Measurements from ENCODE around the gene C14orf119. TPM values are rescaled to one million over a fixed set of nuclear protein-coding genes. Genes with fewer than 3 reads are reported as not detected.

C14orf119 gene
- total RNA-seq, 1 experiment from 2014 or later: 39.6 TPM

DNA sequence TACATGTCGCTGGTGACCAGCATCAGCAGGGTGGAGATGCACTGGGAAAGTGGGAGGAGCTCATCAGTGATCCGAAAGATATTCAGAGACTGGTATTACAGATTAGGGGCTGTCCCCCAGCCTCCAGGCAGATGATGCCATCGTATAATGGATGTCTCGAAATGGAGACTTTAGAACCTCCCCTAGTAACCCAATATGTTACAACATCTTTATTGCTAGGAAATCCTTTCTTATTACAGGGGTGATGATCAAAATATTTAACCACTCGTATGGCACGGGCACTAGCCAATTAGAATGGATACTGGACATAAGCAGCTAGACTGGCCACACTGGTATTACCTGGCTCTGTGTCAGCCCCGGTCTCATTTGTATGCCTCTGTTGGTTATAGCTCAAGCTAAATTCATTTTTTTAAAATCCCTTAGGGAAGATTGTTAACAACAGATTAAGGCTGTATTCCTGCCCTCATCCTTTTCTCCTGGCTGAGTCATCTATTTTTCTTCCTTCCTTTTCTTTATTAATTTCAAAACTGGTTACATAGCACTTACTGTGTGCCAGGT is 34.5 kb downstream of the C14orf119 start:
- POLR2A ChIA-PET: no interaction called here
- H3K27me3 ChIP-seq (ENCODE audit: control insufficient read depth, insufficient read depth, low read length): no peaks in the 10 kb centered on the region; the same call in 1 of the 2 replicates
- no peaks in the 10 kb centered on the region for H3K4me1 ChIP-seq (ENCODE audit: control insufficient read depth, insufficient read depth, low read length)
- intact Hi-C loops (cut with micrococcal nuclease; ENCODE audit: unreplicated experiment): no loop called here
- CTCF ChIA-PET: no interaction called here
- no peaks in the 10 kb centered on the region for H3K36me3 ChIP-seq (ENCODE audit: control insufficient read depth, insufficient read depth, low read length)
- ATAC-seq: no peak
- BruUV-seq (replicated peaks): no TSS peak
- no peak overlapping the region for H3K27ac ChIP-seq (ENCODE audit: low read length)
- H3K9me3 ChIP-seq (ENCODE audit: control insufficient read depth, insufficient read depth, low read depth, low read length): no peaks in the 10 kb centered on the region
- H3K4me3 ChIP-seq (ENCODE audit: low read depth in 2 of 2, low read length in 2 of 2): no peak overlapping the region
- in situ Hi-C loops (cut with HindIII; ENCODE audit: low pct_unique_long_range_greater_than_20kb, low sequenced_read_pairs): no loop called here
- TF ChIP-seq, protein P1, sequence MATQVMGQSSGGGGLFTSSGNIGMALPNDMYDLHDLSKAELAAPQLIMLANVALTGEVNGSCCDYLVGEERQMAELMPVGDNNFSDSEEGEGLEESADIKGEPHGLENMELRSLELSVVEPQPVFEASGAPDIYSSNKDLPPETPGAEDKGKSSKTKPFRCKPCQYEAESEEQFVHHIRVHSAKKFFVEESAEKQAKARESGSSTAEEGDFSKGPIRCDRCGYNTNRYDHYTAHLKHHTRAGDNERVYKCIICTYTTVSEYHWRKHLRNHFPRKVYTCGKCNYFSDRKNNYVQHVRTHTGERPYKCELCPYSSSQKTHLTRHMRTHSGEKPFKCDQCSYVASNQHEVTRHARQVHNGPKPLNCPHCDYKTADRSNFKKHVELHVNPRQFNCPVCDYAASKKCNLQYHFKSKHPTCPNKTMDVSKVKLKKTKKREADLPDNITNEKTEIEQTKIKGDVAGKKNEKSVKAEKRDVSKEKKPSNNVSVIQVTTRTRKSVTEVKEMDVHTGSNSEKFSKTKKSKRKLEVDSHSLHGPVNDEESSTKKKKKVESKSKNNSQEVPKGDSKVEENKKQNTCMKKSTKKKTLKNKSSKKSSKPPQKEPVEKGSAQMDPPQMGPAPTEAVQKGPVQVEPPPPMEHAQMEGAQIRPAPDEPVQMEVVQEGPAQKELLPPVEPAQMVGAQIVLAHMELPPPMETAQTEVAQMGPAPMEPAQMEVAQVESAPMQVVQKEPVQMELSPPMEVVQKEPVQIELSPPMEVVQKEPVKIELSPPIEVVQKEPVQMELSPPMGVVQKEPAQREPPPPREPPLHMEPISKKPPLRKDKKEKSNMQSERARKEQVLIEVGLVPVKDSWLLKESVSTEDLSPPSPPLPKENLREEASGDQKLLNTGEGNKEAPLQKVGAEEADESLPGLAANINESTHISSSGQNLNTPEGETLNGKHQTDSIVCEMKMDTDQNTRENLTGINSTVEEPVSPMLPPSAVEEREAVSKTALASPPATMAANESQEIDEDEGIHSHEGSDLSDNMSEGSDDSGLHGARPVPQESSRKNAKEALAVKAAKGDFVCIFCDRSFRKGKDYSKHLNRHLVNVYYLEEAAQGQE (IDR thresholded peaks at IDR 0.05; ENCODE audit: insufficient read depth in 1 of 2, low read depth in 2 of 2, low read length in 1 of 2): no peak
- no peak for TF ChIP-seq TCF7L2 (IDR thresholded peaks at IDR 0.05; ENCODE audit: low read depth, low read length)
- TF ChIP-seq, protein P2, sequence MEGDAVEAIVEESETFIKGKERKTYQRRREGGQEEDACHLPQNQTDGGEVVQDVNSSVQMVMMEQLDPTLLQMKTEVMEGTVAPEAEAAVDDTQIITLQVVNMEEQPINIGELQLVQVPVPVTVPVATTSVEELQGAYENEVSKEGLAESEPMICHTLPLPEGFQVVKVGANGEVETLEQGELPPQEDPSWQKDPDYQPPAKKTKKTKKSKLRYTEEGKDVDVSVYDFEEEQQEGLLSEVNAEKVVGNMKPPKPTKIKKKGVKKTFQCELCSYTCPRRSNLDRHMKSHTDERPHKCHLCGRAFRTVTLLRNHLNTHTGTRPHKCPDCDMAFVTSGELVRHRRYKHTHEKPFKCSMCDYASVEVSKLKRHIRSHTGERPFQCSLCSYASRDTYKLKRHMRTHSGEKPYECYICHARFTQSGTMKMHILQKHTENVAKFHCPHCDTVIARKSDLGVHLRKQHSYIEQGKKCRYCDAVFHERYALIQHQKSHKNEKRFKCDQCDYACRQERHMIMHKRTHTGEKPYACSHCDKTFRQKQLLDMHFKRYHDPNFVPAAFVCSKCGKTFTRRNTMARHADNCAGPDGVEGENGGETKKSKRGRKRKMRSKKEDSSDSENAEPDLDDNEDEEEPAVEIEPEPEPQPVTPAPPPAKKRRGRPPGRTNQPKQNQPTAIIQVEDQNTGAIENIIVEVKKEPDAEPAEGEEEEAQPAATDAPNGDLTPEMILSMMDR (IDR thresholded peaks at IDR 0.05): no peak
- TF ChIP-seq POLR2AphosphoS5 (IDR thresholded peaks at IDR 0.05; ENCODE audit: low read depth, low read length): no peak
- TF ChIP-seq SIN3A (IDR thresholded peaks at IDR 0.05; ENCODE audit: borderline replicate concordance, insufficient read depth, low read depth, low read length): no peak
- DNase-seq (ENCODE audit: low read depth, low spot score): no peak

DNA sequence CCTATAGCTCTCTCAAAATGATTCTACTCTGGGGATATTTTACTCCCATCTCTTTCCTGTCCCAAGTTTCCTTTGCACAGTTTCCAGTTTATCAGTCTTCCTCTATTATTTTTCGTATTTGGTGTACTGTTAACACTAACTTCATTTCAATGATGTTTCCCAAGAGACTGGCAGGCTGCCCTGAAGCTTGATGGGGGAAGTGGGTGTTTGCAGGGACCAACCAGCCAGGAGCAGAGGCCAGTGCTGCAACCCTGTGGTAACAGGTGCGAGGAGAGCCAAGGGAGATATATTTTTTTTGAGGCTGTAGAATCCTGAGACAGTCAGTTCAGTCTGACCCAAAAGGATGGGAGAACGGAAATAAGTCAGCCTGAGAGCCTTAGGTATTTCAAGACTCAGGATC is 35.6 kb downstream of the C14orf119 start:
- no TSS peak for BruUV-seq (replicated peaks)
- POLR2A ChIA-PET: no interaction called here
- no peaks in the 10 kb centered on the region for H3K4me1 ChIP-seq (ENCODE audit: control insufficient read depth, insufficient read depth, low read length)
- in situ Hi-C loops (cut with HindIII; ENCODE audit: low pct_unique_long_range_greater_than_20kb, low sequenced_read_pairs) (no loop called here), intact Hi-C loops (cut with micrococcal nuclease; ENCODE audit: unreplicated experiment) (no loop called here)
- H3K27ac ChIP-seq (ENCODE audit: low read length): no peak overlapping the region
- no peak for DNase-seq (ENCODE audit: low read depth, low spot score)
- no peaks in the 10 kb centered on the region; the same call in 1 of the 2 replicates for H3K27me3 ChIP-seq (ENCODE audit: control insufficient read depth, insufficient read depth, low read length)
- H3K4me3 ChIP-seq (ENCODE audit: low read depth in 2 of 2, low read length in 2 of 2): no peak overlapping the region
- no peaks in the 10 kb centered on the region for H3K9me3 ChIP-seq (ENCODE audit: control insufficient read depth, insufficient read depth, low read depth, low read length)
- ATAC-seq: no peak
- no peak for TF ChIP-seq TCF7L2 (IDR thresholded peaks at IDR 0.05; ENCODE audit: low read depth, low read length)
- TF ChIP-seq, protein P2 (IDR thresholded peaks at IDR 0.05): no peak
- no peak for TF ChIP-seq SIN3A (IDR thresholded peaks at IDR 0.05; ENCODE audit: borderline replicate concordance, insufficient read depth, low read depth, low read length)
- TF ChIP-seq, protein P1 (IDR thresholded peaks at IDR 0.05; ENCODE audit: insufficient read depth in 1 of 2, low read depth in 2 of 2, low read length in 1 of 2): no peak
- CTCF ChIA-PET: interaction anchor here (0.7 kb wide), 1 partner anchor 44 kb away, joined by 3 read pairs; no protein-coding TSS in a partner anchor
- H3K36me3 ChIP-seq (ENCODE audit: control insufficient read depth, insufficient read depth, low read length): no peaks in the 10 kb centered on the region

Data from Panc1 (cell line).